SK-N-SH treated with all-trans-retinoic acid at 6 μM for 48 hours (cell line): ENCODE data around the gene CCM2.

Experiments
- ATAC-seq: fragments of 200-7000 bp; cut with Tn5 transposase; 3 replicates; pipeline ENCODE4 v1.9.1; 2020; ENCODE audit warnings: mild to moderate bottlenecking, moderate library complexity
- ARNTL ChIP-seq: fragments of 450-650 bp; formaldehyde crosslinking; IDR thresholded peaks from 2 replicates; pipeline ENCODE4 v1.5.0; 2020; ENCODE audit warnings: low read depth, mild to moderate bottlenecking, moderate library complexity, borderline replicate concordance
- BACH2 ChIP-seq: fragments of 250-450 bp; sonication (Bioruptor Pico); IDR thresholded peaks from 2 replicates; pipeline ENCODE4 v1.9.0; 2021; ENCODE audit warnings: mild to moderate bottlenecking, borderline replicate concordance
- CREB5 ChIP-seq: fragments of 250-450 bp; sonication (Bioruptor Pico); IDR thresholded peaks from 2 replicates; pipeline ENCODE4 v1.5.1; 2020; ENCODE audit warnings: low read depth, mild to moderate bottlenecking, moderate library complexity
- CSRNP3 ChIP-seq: fragments of 250-450 bp; sonication (Bioruptor Pico); IDR thresholded peaks from 2 replicates; pipeline ENCODE4 v1.5.1; 2021; ENCODE audit warnings: mild to moderate bottlenecking, moderate library complexity
- ESRRG ChIP-seq: fragments of 250-450 bp; sonication (Bioruptor Pico); IDR thresholded peaks from 2 replicates; pipeline ENCODE4 v1.6.1; 2021; ENCODE audit warnings: mild to moderate bottlenecking
- GLIS3 ChIP-seq: fragments of 250-450 bp; sonication (Bioruptor Pico); IDR thresholded peaks from 2 replicates; pipeline ENCODE4 v1.5.0; 2020; ENCODE audit warnings: mild to moderate bottlenecking, moderate library complexity
- ISL1 ChIP-seq: fragments of 250-450 bp; sonication (Bioruptor Pico); IDR thresholded peaks from 2 replicates; pipeline ENCODE4 v2.1.2; 2022; ENCODE audit warnings: mild to moderate bottlenecking, moderate library complexity
- OSR1 ChIP-seq: fragments of 250-450 bp; sonication (Bioruptor Pico); IDR thresholded peaks from 2 replicates; pipeline ENCODE4 v1.8.0; 2022; ENCODE audit warnings: moderate library complexity, mild to moderate bottlenecking, inconsistent platforms
- PATZ1 ChIP-seq: fragments of 250-450 bp; sonication (Bioruptor Pico); IDR thresholded peaks from 2 replicates; pipeline ENCODE4 v1.8.0; 2020; ENCODE audit warnings: mild to moderate bottlenecking, moderate library complexity, borderline replicate concordance
- RARB ChIP-seq: fragments of 250-450 bp; sonication (Bioruptor Pico); IDR thresholded peaks from 2 replicates; pipeline ENCODE4 v1.8.0; 2021; ENCODE audit warnings: mild to moderate bottlenecking, moderate library complexity
- SNAI2 ChIP-seq: fragments of 250-450 bp; sonication (Bioruptor Pico); IDR thresholded peaks from 2 replicates; pipeline ENCODE4 v1.5.0; 2020; ENCODE audit warnings: mild to moderate bottlenecking, moderate library complexity
- TCF4 ChIP-seq: fragments of 250-450 bp; sonication (Bioruptor Pico); IDR thresholded peaks from 2 replicates; pipeline ENCODE4 v1.8.0; 2021; ENCODE audit warnings: mild to moderate bottlenecking, moderate library complexity, borderline replicate concordance
- TOX ChIP-seq: fragments of 250-450 bp; sonication (Bioruptor Pico); IDR thresholded peaks from 2 replicates; pipeline ENCODE4 v1.8.0; 2021; ENCODE audit warnings: mild to moderate bottlenecking, moderate library complexity, borderline replicate concordance
- TSHZ2 ChIP-seq: fragments of 250-450 bp; sonication (Bioruptor Pico); IDR thresholded peaks from 2 replicates; pipeline ENCODE4 v1.5.0; 2020; ENCODE audit warnings: mild to moderate bottlenecking, moderate library complexity
- ZC3H10 ChIP-seq: fragments of 250-450 bp; sonication (Bioruptor Pico); IDR thresholded peaks from 2 replicates; pipeline ENCODE4 v1.5.1; 2021; ENCODE audit warnings: mild to moderate bottlenecking, moderate library complexity
- ZFP3 ChIP-seq: fragments of 250-450 bp; sonication (Bioruptor Pico); IDR thresholded peaks from 2 replicates; pipeline ENCODE4 v1.5.0; 2020; ENCODE audit warnings: mild to moderate bottlenecking, moderate library complexity
- ZFP30 ChIP-seq: fragments of 450-650 bp; formaldehyde crosslinking; IDR thresholded peaks from 2 replicates; pipeline ENCODE4 v1.5.0; 2022; ENCODE audit warnings: mild to moderate bottlenecking, moderate library complexity
- ZNF70 ChIP-seq: fragments of 450-650 bp; formaldehyde crosslinking; IDR thresholded peaks from 2 replicates; pipeline ENCODE4 v1.5.0; 2020; ENCODE audit warnings: mild to moderate bottlenecking, moderate library complexity
- ZNF8 ChIP-seq: fragments of 450-650 bp; formaldehyde crosslinking; IDR thresholded peaks from 2 replicates; pipeline ENCODE4 v1.5.0; 2020; ENCODE audit warnings: mild to moderate bottlenecking, moderate library complexity

CCM2 gene

GRCh38 chr7:45075355-45075644 is 75.3 kb downstream of the CCM2 start:
- no peak for ATAC-seq
- TF ChIP-seq GLIS3 (CRISPR knock-in tag) (no peak), ZFP30 (CRISPR knock-in tag) (no peak), ZC3H10 (CRISPR knock-in tag) (no peak), TCF4 (no peak), ZNF8 (no peak), SNAI2 (CRISPR knock-in tag) (no peak), TOX (CRISPR knock-in tag) (no peak)

- no peak for TF ChIP-seq TOX (CRISPR knock-in tag)
- TF ChIP-seq TSHZ2: no peak
- no peak for TF ChIP-seq GLIS3 (CRISPR knock-in tag)
- no peak for TF ChIP-seq OSR1 (CRISPR knock-in tag)
- TF ChIP-seq ZFP3 (CRISPR knock-in tag): no peak
- no peak for TF ChIP-seq ZFP30 (CRISPR knock-in tag)
- no peak for TF ChIP-seq ISL1
- no peak for TF ChIP-seq ZNF8
- no peak for TF ChIP-seq CSRNP3 (CRISPR knock-in tag)
- no peak for TF ChIP-seq ARNTL (CRISPR knock-in tag)
- no peak for TF ChIP-seq CREB5 (CRISPR knock-in tag)
- TF ChIP-seq RARB: no peak
- TF ChIP-seq ZC3H10 (CRISPR knock-in tag): no peak
- no peak for TF ChIP-seq TCF4
- TF ChIP-seq ZNF70 (CRISPR knock-in tag): no peak
- TF ChIP-seq PATZ1 (CRISPR knock-in tag): no peak
- TF ChIP-seq ESRRG (CRISPR knock-in tag): no peak
- TF ChIP-seq BACH2 (CRISPR knock-in tag): no peak
- TF ChIP-seq, all 23 proteins: peak for 0
- ATAC-seq: no peak
Observed at GRCh38 chr7:45075871-45076796, 76.1 kb downstream of the CCM2 start.

GRCh38 chr7:45076946-45077345 is 76.9 kb downstream of the CCM2 start:
- ATAC-seq: no peak
- TF ChIP-seq ZC3H10 (CRISPR knock-in tag): no peak
- TF ChIP-seq, all 23 proteins: peak for 0

- TF ChIP-seq ISL1 (no peak), GLIS3 (CRISPR knock-in tag) (no peak), TOX (CRISPR knock-in tag) (no peak)
- no peak for ATAC-seq
Observed at GRCh38 chr7:45077579-45077978, 77.6 kb downstream of the CCM2 start.
